HepG2 (cell line): Measurements from ENCODE around the gene ACADVL. TPM values are rescaled to one million over a fixed set of nuclear protein-coding genes. Genes with fewer than 3 reads are reported as not detected.

Experiments used
- ARID5B ChIP-seq: IDR thresholded peaks from 2 replicates; pipeline ENCODE4 v1.4.0; 2020; ENCODE audit warnings: mild to moderate bottlenecking, missing genetic modification reagents
- ATF2 ChIP-seq: sonication (generic); formaldehyde crosslinking; IDR thresholded peaks from 2 replicates; pipeline ENCODE4 v1.4.0; 2020; ENCODE audit warnings: missing genetic modification reagents
- EZH2 ChIP-seq: conservative IDR thresholded peaks from 2 replicates; pipeline ENCODE4 v1.6.1; 2012; ENCODE audit warnings: mild to moderate bottlenecking, low read depth, low read length, moderate library complexity
- GABPB1 ChIP-seq: IDR thresholded peaks from 2 replicates; pipeline ENCODE4 v1.6.1; 2016; ENCODE audit warnings: mild to moderate bottlenecking, missing genetic modification reagents, moderate library complexity, missing compliant biosample characterization
- GTF2F1 ChIP-seq: fragments of 150-350 bp; IDR thresholded peaks from 2 replicates; pipeline ENCODE4 v1.6.1; 2014; ENCODE audit warnings: low read length
- HNF4G ChIP-seq, 2 experiments: sonication (generic) in 1 of 2; formaldehyde crosslinking in 1 of 2; IDR thresholded peaks; 2 replicates each; pipeline versions ENCODE4 v1.4.0 to v1.6.1; 2011 to 2020; ENCODE audit warnings: borderline replicate concordance in 2 of 2, low read depth in 2 of 2, mild to moderate bottlenecking in 2 of 2, low read length in 1 of 2, missing genetic modification reagents in 1 of 2, moderate library complexity in 1 of 2
- KLF16 ChIP-seq, 2 experiments: sonication (generic) in 1 of 2; formaldehyde crosslinking in 1 of 2; IDR thresholded peaks; 2 replicates each; pipeline versions ENCODE4 v1.6.1 to v1.8.0; 2016 to 2023; ENCODE audit warnings: missing genetic modification reagents in 2 of 2, missing compliant biosample characterization in 1 of 2
- NCOA1 ChIP-seq: sonication (generic); formaldehyde crosslinking; IDR thresholded peaks from 2 replicates; pipeline ENCODE4 v1.9.0; 2021; ENCODE audit warnings: missing genetic modification reagents
- NFYC ChIP-seq: IDR thresholded peaks from 2 replicates; pipeline ENCODE4 v1.6.1; 2016; ENCODE audit warnings: missing genetic modification reagents, missing compliant biosample characterization
- TBX3 ChIP-seq: fragments of 450-650 bp; IDR thresholded peaks from 2 replicates; pipeline ENCODE4 v1.6.1; 2017; ENCODE audit warnings: antibody characterized with exemption, mild to moderate bottlenecking, inconsistent platforms, borderline replicate concordance
- TMF1 ChIP-seq: sonication (generic); formaldehyde crosslinking; IDR thresholded peaks from 2 replicates; pipeline ENCODE4 v1.8.1; 2022; ENCODE audit warnings: low read depth, missing genetic modification reagents
- TP53 ChIP-seq: sonication (generic); formaldehyde crosslinking; conservative IDR thresholded peaks from 2 replicates; pipeline ENCODE4 v1.4.0; 2020; ENCODE audit warnings: missing genetic modification reagents
- TRIM24 ChIP-seq: sonication (generic); formaldehyde crosslinking; IDR thresholded peaks from 2 replicates; pipeline ENCODE4 v1.8.0; 2022; ENCODE audit warnings: mild to moderate bottlenecking, missing genetic modification reagents
- ZNF160 ChIP-seq: sonication (generic); formaldehyde crosslinking; IDR thresholded peaks from 2 replicates; pipeline ENCODE4 v1.8.0; 2022; ENCODE audit warnings: mild to moderate bottlenecking, inconsistent platforms, missing genetic modification reagents
- ZNF589 ChIP-seq: sonication (generic); formaldehyde crosslinking; conservative IDR thresholded peaks from 2 replicates; pipeline ENCODE4 v1.8.0; 2022; ENCODE audit warnings: mild to moderate bottlenecking, moderate library complexity, missing genetic modification reagents
- ZNF597 ChIP-seq: sonication (generic); formaldehyde crosslinking; IDR thresholded peaks from 2 replicates; pipeline ENCODE4 v1.5.0; 2020; ENCODE audit warnings: missing genetic modification reagents
- ZNF746 ChIP-seq: sonication (generic); formaldehyde crosslinking; IDR thresholded peaks from 2 replicates; pipeline ENCODE4 v1.8.0; 2022; ENCODE audit warnings: mild to moderate bottlenecking, missing genetic modification reagents
- polyA plus RNA-seq, 8 experiments: library from polyadenylated mRNA; depleted of rRNA in 3 of 8; stranded (reverse) in 7 of 8; unstranded in 1 of 8; fragments of >200 nt; fragmentation: Illumina TruSeq in 4 of 8; extraction: Trizol in 4 of 8; gene quantifications; 2 replicates each; pipeline versions ENCODE4 v1.2.1 to v1.2.3, GENCODE V29; 2011 to 2016; ENCODE audit warnings: low read depth in 4 of 8, missing spikeins in 1 of 8, mixed read lengths in 1 of 8; ENCODE audit not compliant: insufficient read depth in 1 of 8
- total RNA-seq, 5 experiments: library from RNA; depleted of rRNA; stranded (reverse); fragments of >200 nt; fragmentation: Illumina TruSeq; extraction: Trizol; gene quantifications; 2 replicates each; pipeline ENCODE4 v1.2.3, GENCODE V29; 2016; ENCODE audit warnings: low read depth in 1 of 5

ACADVL gene
- total and polyA plus RNA-seq, 2 of the 13 experiments (the other 11 are each of a cell fraction or from before 2014, with no cell fraction given) = 219 to 412 TPM

GRCh38 chr17:7234083-7234951, 14.6 kb downstream of the ACADVL start, which contains the start of gene DVL2 (continued):
- TF ChIP-seq ARID5B (CRISPR knock-in tag) = peak; percentile 45
- TF ChIP-seq TRIM24 (CRISPR knock-in tag) = no peak
- no peak for TF ChIP-seq NCOA1 (CRISPR knock-in tag)
- peak; percentile 61; the same call in 1 of the 2 replicates for TF ChIP-seq ZNF746
- peak; percentile 78; the same call in 1 of the 2 replicates for TF ChIP-seq ZNF589
- TF ChIP-seq KLF16 (CRISPR knock-in tag; IDR thresholded peaks at IDR 0.05) = peak in 1 of 2 experiments; percentile 95; a peak in 2 of 4 replicates
- TF ChIP-seq TBX3 = 0 out of 2 replicates have a peak, but pooled peaks have one; percentile 37
- TF ChIP-seq ZNF160 (CRISPR knock-in tag) = peak; percentile 57; the same call in 1 of the 2 replicates
- TF ChIP-seq TMF1 = peak; percentile 42; the same call in 1 of the 2 replicates
- TF ChIP-seq GTF2F1 = peak; percentile 97
- no peak for TF ChIP-seq HNF4G (IDR thresholded peaks at IDR 0.05; ENCODE audit: borderline replicate concordance, low read depth, low read length)
- TF ChIP-seq HNF4G (CRISPR knock-in tag; IDR thresholded peaks at IDR 0.05; ENCODE audit: borderline replicate concordance, low read depth) = peak; percentile 61; the same call in 1 of the 2 replicates
- TF ChIP-seq ATF2 (CRISPR knock-in tag) = peak; percentile 37; the same call in 1 of the 2 replicates
- TF ChIP-seq EZH2 = no peak
- peak; percentile 70; the same call in 1 of the 2 replicates for TF ChIP-seq ZNF597 (CRISPR knock-in tag)
- peak; percentile 83 for TF ChIP-seq TP53
- TF ChIP-seq NFYC (CRISPR knock-in tag) = peak; percentile 52; the same call in 1 of the 2 replicates
- peak; percentile 83 for TF ChIP-seq GABPB1
